H9 (cell line): ENCODE measurements around the gene EPB41. TPM values are rescaled to one million over a fixed set of nuclear protein-coding genes. Genes with fewer than 3 reads are reported as not detected.
"Not testable (repeated sequence)": the region's sequence is repeated elsewhere in the genome, so short reads cannot be mapped to it uniquely, and the experiment has no call there.

ENCODE experiments used
- DNase-seq: peaks from one replicate; pipeline ENCODE4 v3.0.0-alpha.2; 2017
- H2AFZ ChIP-seq: one replicate; pipeline ENCODE4 v1.6.1; 2013; ENCODE audit warnings: mild to moderate bottlenecking, low read length, control low read depth, moderate library complexity
- H2AK5ac ChIP-seq: 2 replicates; pipeline ENCODE4 v1.6.1; 2013; ENCODE audit warnings: low read length, control low read depth, mixed read lengths; ENCODE audit not compliant: insufficient read length
- H2BK120ac ChIP-seq: one replicate; pipeline ENCODE4 v1.6.1; 2013; ENCODE audit warnings: low read depth, mild to moderate bottlenecking, low read length, control low read depth, inconsistent platforms; ENCODE audit not compliant: poor library complexity, severe bottlenecking
- H2BK12ac ChIP-seq: 2 replicates; pipeline ENCODE4 v1.6.1; 2013; ENCODE audit warnings: low read length, control low read depth, mixed read lengths, low read depth; ENCODE audit not compliant: insufficient read length
- H2BK15ac ChIP-seq: 2 replicates; pipeline ENCODE4 v1.6.1; 2013; ENCODE audit warnings: low read depth, low read length, control low read depth
- H2BK20ac ChIP-seq: one replicate; pipeline ENCODE4 v1.6.1; 2013; ENCODE audit warnings: low read depth, mild to moderate bottlenecking, low read length, control low read depth, inconsistent platforms; ENCODE audit not compliant: poor library complexity, severe bottlenecking
- H2BK5ac ChIP-seq: 2 replicates; pipeline ENCODE4 v1.6.1; 2013; ENCODE audit warnings: low read length, control low read depth, mixed read lengths; ENCODE audit not compliant: insufficient read length
- H3K14ac ChIP-seq: 2 replicates; pipeline ENCODE4 v1.6.1; 2013; ENCODE audit warnings: low read length, control low read depth; ENCODE audit not compliant: insufficient read depth
- H3K18ac ChIP-seq: 2 replicates; pipeline ENCODE4 v1.6.1; 2013; ENCODE audit warnings: low read depth, mild to moderate bottlenecking, mixed read lengths, low read length, control low read depth; ENCODE audit not compliant: insufficient read length
- H3K23ac ChIP-seq: 2 replicates; pipeline ENCODE4 v1.6.1; 2013; ENCODE audit warnings: low read length, control low read depth, mixed read lengths, low read depth; ENCODE audit not compliant: insufficient read length
- H3K23me2 ChIP-seq: 2 replicates; pipeline ENCODE4 v1.6.1; 2013; ENCODE audit warnings: low read depth, mild to moderate bottlenecking, mixed read lengths, low read length, control low read depth; ENCODE audit not compliant: insufficient read length, poor library complexity, severe bottlenecking
- H3K27ac ChIP-seq: 2 replicates; pipeline ENCODE4 v1.5.1; 2013; ENCODE audit warnings: low read length, control low read depth, mixed read lengths, low read depth; ENCODE audit not compliant: insufficient read length
- H3K27me3 ChIP-seq: 2 replicates; pipeline ENCODE4 v1.6.1; 2013; ENCODE audit warnings: low read length, control low read depth, inconsistent platforms; ENCODE audit not compliant: insufficient read depth
- H3K4ac ChIP-seq: 2 replicates; pipeline ENCODE4 v1.6.1; 2013; ENCODE audit warnings: low read depth, mild to moderate bottlenecking, control low read depth, inconsistent platforms, low read length, moderate library complexity
- H3K4me1 ChIP-seq: 2 replicates; pipeline ENCODE4 v1.6.1; 2013; ENCODE audit warnings: low read length, control low read depth, inconsistent platforms; ENCODE audit not compliant: insufficient read depth
- H3K4me2 ChIP-seq: 2 replicates; pipeline ENCODE4 v1.6.1; 2013; ENCODE audit warnings: low read length, control low read depth, mixed read lengths; ENCODE audit not compliant: insufficient read length, insufficient read depth
- H3K56ac ChIP-seq: 2 replicates; pipeline ENCODE4 v1.6.1; 2013; ENCODE audit warnings: low read depth, mild to moderate bottlenecking, mixed read lengths, low read length, control low read depth; ENCODE audit not compliant: insufficient read length
- H3K79me1 ChIP-seq: 2 replicates; pipeline ENCODE4 v1.6.1; 2013; ENCODE audit warnings: low read depth, mild to moderate bottlenecking, moderate library complexity, low read length, control low read depth, inconsistent platforms; ENCODE audit not compliant: insufficient read depth, poor library complexity, severe bottlenecking
- H3K79me2 ChIP-seq: 2 replicates; pipeline ENCODE4 v1.6.1; 2013; ENCODE audit warnings: low read length, control low read depth, inconsistent platforms; ENCODE audit not compliant: insufficient read depth
- H3K9ac ChIP-seq: 2 replicates; pipeline ENCODE4 v1.6.1; 2013; ENCODE audit warnings: low read length, control low read depth, mixed read lengths; ENCODE audit not compliant: insufficient read length; ENCODE audit errors: extremely low read depth
- H3K9me3 ChIP-seq: one replicate; pipeline ENCODE4 v1.6.1; 2013; ENCODE audit warnings: low read depth, low read length, inconsistent platforms; ENCODE audit not compliant: control insufficient read depth
- H3T11ph ChIP-seq: one replicate; pipeline ENCODE4 v1.6.1; 2013; ENCODE audit warnings: mild to moderate bottlenecking, low read length, control low read depth, inconsistent platforms
- H4K20me1 ChIP-seq: one replicate; pipeline ENCODE4 v1.6.1; 2013; ENCODE audit not compliant: control insufficient read depth, insufficient read length, insufficient read depth
- H4K5ac ChIP-seq: 2 replicates; pipeline ENCODE4 v1.6.1; 2013; ENCODE audit warnings: low read depth, mild to moderate bottlenecking, mixed read lengths, low read length, control low read depth; ENCODE audit not compliant: insufficient read length
- H4K8ac ChIP-seq: replicated peaks from 2 replicates; pipeline ENCODE4 v1.6.1; 2013; ENCODE audit warnings: low read length, control low read depth, mixed read lengths, low read depth; ENCODE audit not compliant: insufficient read length
- H4K91ac ChIP-seq: 2 replicates; pipeline ENCODE4 v1.6.1; 2013; ENCODE audit warnings: low read depth, mild to moderate bottlenecking, moderate library complexity, mixed read lengths, low read length, control low read depth; ENCODE audit not compliant: insufficient read length
- H3K27ac Mint-ChIP-seq, 3 experiments: 2 replicates in 2 of 3; 3 replicates in 1 of 3; pipeline ENCODE4 v1.8.0; 2020 to 2021; ENCODE audit warnings: mixed read lengths in 3 of 3, mild to moderate bottlenecking in 1 of 3, moderate library complexity in 1 of 3
- H3K27me3 Mint-ChIP-seq: 2 replicates; pipeline ENCODE4 v1.8.0; 2021; ENCODE audit warnings: low read depth, mild to moderate bottlenecking, moderate library complexity, mixed read lengths
- H3K36me3 Mint-ChIP-seq, 3 experiments: 2 replicates in 2 of 3; 3 replicates in 1 of 3; pipeline ENCODE4 v1.8.0; 2020 to 2021; ENCODE audit warnings: low read depth in 3 of 3, mixed read lengths in 3 of 3; ENCODE audit not compliant: insufficient read depth in 1 of 3
- H3K4me1 Mint-ChIP-seq, 2 experiments: 2 replicates each; pipeline ENCODE4 v1.8.0; 2020; ENCODE audit warnings: mixed read lengths in 2 of 2
- H3K4me3 Mint-ChIP-seq, 2 experiments: 2 replicates in 1 of 2; 3 replicates in 1 of 2; pipeline ENCODE4 v1.8.0; 2020 to 2021; ENCODE audit warnings: mild to moderate bottlenecking in 2 of 2, mixed read lengths in 2 of 2, moderate library complexity in 1 of 2
- H3K9me3 Mint-ChIP-seq, 2 experiments: 2 replicates in 1 of 2; 3 replicates in 1 of 2; pipeline ENCODE4 v1.8.0; 2020; ENCODE audit warnings: mild to moderate bottlenecking in 2 of 2, mixed read lengths in 2 of 2, moderate library complexity in 1 of 2
- CTCF ChIP-seq: fragments of 200-600 bp; sonication (generic); conservative IDR thresholded peaks from 3 replicates; pipeline ENCODE4 v1.8.0; 2021; ENCODE audit warnings: antibody characterized with exemption, mild to moderate bottlenecking
- WGBS: extraction: QIAGEN DNeasy Blood & Tissue Kit; methylation state at CpG from one replicate; pipeline ENCODE4 v1.1.7; 2013; ENCODE audit warnings: missing lambda C conversion rate, low lambda C conversion rate, mixed read lengths; ENCODE audit not compliant: insufficient read length; ENCODE audit errors: extremely low coverage; 5-methylcytosine and 5-hydroxymethylcytosine counted together
- total RNA-seq: library from RNA; stranded (reverse); gene quantifications from 2 replicates; pipeline ENCODE4 v1.2.1, GENCODE V29; 2021

Gene EPB41
- total RNA-seq, 1 experiment from 2014 or later, result 75.4 TPM

DNA sequence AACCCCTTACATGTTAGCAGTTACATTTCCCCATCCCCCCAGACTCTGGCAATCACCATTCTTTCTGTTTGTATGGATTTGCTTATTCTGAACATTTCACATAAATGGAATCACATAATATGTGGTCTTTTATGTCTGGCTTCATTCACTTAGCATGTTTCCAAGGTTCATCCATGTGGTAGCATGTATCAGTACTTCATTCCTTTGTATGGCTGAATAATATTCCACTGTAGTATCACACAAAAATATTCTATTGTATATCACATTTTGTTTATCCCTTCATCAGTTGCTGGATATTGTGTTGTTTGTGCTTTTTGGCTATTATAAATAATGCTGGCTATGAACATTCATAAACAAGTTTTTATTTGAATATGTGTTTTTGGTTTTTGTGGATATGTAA, 22.2 kb downstream of the EPB41 start:
- Mint-ChIP-seq H3K27ac (no peak overlapping the region), H3K27me3 (no peaks in the 10 kb centered on the region), H3K36me3 (no peaks in the 10 kb centered on the region), H3K9me3 (no peaks in the 10 kb centered on the region), H3K4me1 (peaks cover 5 to 10% of the 10 kb centered on the region in 2 experiments; a peak in 3 of 4 replicates), H3K4me3 (no peak overlapping the region)
- H3K4ac ChIP-seq, result no peak overlapping the region
- no peak overlapping the region for H4K8ac ChIP-seq
- no peak overlapping the region for H3K23ac ChIP-seq
- no peak overlapping the region for H3K14ac ChIP-seq
- no peak overlapping the region for H4K91ac ChIP-seq
- H3K23me2 ChIP-seq, result no peaks in the 10 kb centered on the region
- no peak overlapping the region for H2AK5ac ChIP-seq
- no peaks in the 10 kb centered on the region for H3K9me3 ChIP-seq
- H3K4me1 ChIP-seq, result no peaks in the 10 kb centered on the region
- no peak overlapping the region for H3K18ac ChIP-seq
- no peak overlapping the region for H3K9ac ChIP-seq
- H3K27ac ChIP-seq, result no peak overlapping the region
- no peak overlapping the region for H2AFZ ChIP-seq
- H2BK12ac ChIP-seq, result no peak overlapping the region
- no peaks in the 10 kb centered on the region; the same call in 1 of the 2 replicates for H3K79me2 ChIP-seq
- no peak for TF ChIP-seq CTCF
- H2BK120ac ChIP-seq, result no peak overlapping the region
- H2BK20ac ChIP-seq, result no peak overlapping the region
- no peak for DNase-seq
- H4K5ac ChIP-seq, result no peak overlapping the region
- H3K56ac ChIP-seq, result no peak overlapping the region
- H3T11ph ChIP-seq, result no peak overlapping the region
- no peak overlapping the region for H2BK15ac ChIP-seq
- H3K4me2 ChIP-seq, result no peak overlapping the region
- H3K79me1 ChIP-seq, result peaks cover 3% of the 10 kb centered on the region
- H2BK5ac ChIP-seq, result no peak overlapping the region
- no peaks in the 10 kb centered on the region for H4K20me1 ChIP-seq
- no peaks in the 10 kb centered on the region for H3K27me3 ChIP-seq

GRCh38 chr1:28943581-28943980, 29.2 kb downstream of the EPB41 start:
- WGBS, result no CpG with 5 or more reads among the region's 3 CpGs
- not testable (repeated sequence) for H3K27me3 Mint-ChIP-seq, H4K91ac ChIP-seq, H2BK120ac ChIP-seq, H3K23ac ChIP-seq, H3K56ac ChIP-seq, H4K5ac ChIP-seq, H2BK5ac ChIP-seq, H3K18ac ChIP-seq, H2AK5ac ChIP-seq, H3K79me1 ChIP-seq, H3K14ac ChIP-seq, H3T11ph ChIP-seq, H3K79me2 ChIP-seq, H3K36me3 Mint-ChIP-seq, H4K20me1 ChIP-seq, H3K4me2 ChIP-seq, H2AFZ ChIP-seq, H3K4me1 ChIP-seq, H3K4me3 Mint-ChIP-seq, H3K27ac Mint-ChIP-seq, H2BK15ac ChIP-seq, DNase-seq, H3K4ac ChIP-seq, H3K27ac ChIP-seq, H3K9me3 Mint-ChIP-seq, H3K23me2 ChIP-seq, H3K27me3 ChIP-seq, H3K9ac ChIP-seq, H2BK20ac ChIP-seq, H3K9me3 ChIP-seq, H2BK12ac ChIP-seq, H4K8ac ChIP-seq
- H3K4me1 Mint-ChIP-seq, result peaks cover 16 to 20% of the 10 kb centered on the region in 2 experiments
